PC-3 (cell line): ENCODE data around the gene ARHGDIG. TPM values are rescaled to one million over a fixed set of nuclear protein-coding genes. Genes with fewer than 3 reads are reported as not detected.

Source experiments
- ATAC-seq: fragments of 200-7000 bp; cut with Tn5 transposase; 2 replicates; pipeline ENCODE4 v1.9.1; 2020; ENCODE audit warnings: mild to moderate bottlenecking, moderate library complexity
- BruUV-seq: library from RNA; stranded (reverse); fragments of 400-500 nt; replicated peaks from 2 replicates; lab custom pipeline; 2021; lab: Mats Ljungman, UMichigan
- CTCF ChIA-PET: fragments of 300-600 bp; sonication (Branson Sonifier 250); formaldehyde crosslinking; loops from one replicate; lab custom pipeline; 2022; ENCODE audit warnings: antibody characterized with exemption; lab: Charles Lee
- POLR2A ChIA-PET: fragments of 300-600 bp; sonication (Branson Sonifier 250); formaldehyde crosslinking; loops from one replicate; lab custom pipeline; 2022; ENCODE audit warnings: antibody characterized with exemption; ENCODE audit not compliant: unreplicated experiment; lab: Charles Lee
- DNase-seq: peaks from one replicate; pipeline ENCODE4 v3.0.0-alpha.2; 2015
- H2AFZ ChIP-seq: fragments of 300-600 bp; sonication (generic); 2 replicates; pipeline ENCODE4 v1.6.0; 2016; ENCODE audit warnings: antibody characterized with exemption, low read length
- H3F3A ChIP-seq: fragments of 300-600 bp; sonication (generic); one replicate; pipeline ENCODE4 v1.6.0; 2017; ENCODE audit warnings: antibody characterized with exemption, low read length, control low read depth, mild to moderate bottlenecking; ENCODE audit not compliant: unreplicated experiment
- H3K27ac ChIP-seq: fragments of 300-600 bp; sonication (generic); 2 replicates; pipeline ENCODE4 v1.5.1; 2016; ENCODE audit warnings: mild to moderate bottlenecking, low read length
- H3K27me3 ChIP-seq: fragments of 300-600 bp; sonication (generic); 2 replicates; pipeline ENCODE4 v1.6.1; 2016; ENCODE audit warnings: low read length, mixed read lengths
- H3K36me3 ChIP-seq: fragments of 300-600 bp; sonication (generic); 2 replicates; pipeline ENCODE4 v1.6.1; 2016; ENCODE audit warnings: low read depth, mixed run types, low read length, mixed read lengths
- H3K4me1 ChIP-seq: fragments of 300-600 bp; sonication (generic); 2 replicates; pipeline ENCODE4 v1.5.1; 2016; ENCODE audit warnings: low read length; ENCODE audit not compliant: insufficient read depth
- H3K4me2 ChIP-seq: fragments of 300-600 bp; sonication (generic); 2 replicates; pipeline ENCODE4 v1.6.0; 2016; ENCODE audit warnings: low read length
- H3K4me3 ChIP-seq: fragments of 300-600 bp; sonication (generic); 2 replicates; pipeline ENCODE4 v1.5.1; 2016; ENCODE audit warnings: mild to moderate bottlenecking, low read length, mixed read lengths
- H3K79me2 ChIP-seq: fragments of 300-600 bp; sonication (generic); 2 replicates; pipeline ENCODE4 v1.6.1; 2017; ENCODE audit warnings: low read length, mixed read lengths
- H3K9ac ChIP-seq: fragments of 300-600 bp; sonication (generic); 2 replicates; pipeline ENCODE4 v1.6.0; 2016; ENCODE audit warnings: mild to moderate bottlenecking, low read length
- H3K9me2 ChIP-seq: fragments of 300-600 bp; sonication (generic); replicated peaks from 2 replicates; pipeline ENCODE4 v1.6.1; 2016; ENCODE audit warnings: mixed run types, low read length, mixed read lengths
- H3K9me3 ChIP-seq: fragments of 300-600 bp; sonication (generic); 2 replicates; pipeline ENCODE4 v1.6.1; 2016; ENCODE audit warnings: low read length, mixed read lengths
- H4K20me1 ChIP-seq: fragments of 300-600 bp; sonication (generic); 2 replicates; pipeline ENCODE4 v1.6.1; 2016; ENCODE audit warnings: low read length, mixed read lengths
- EZH2 ChIP-seq: fragments of 300-600 bp; sonication (generic); IDR thresholded peaks from one replicate; pipeline ENCODE4 v1.6.1; 2017; ENCODE audit warnings: antibody characterized with exemption, mild to moderate bottlenecking, low read length; ENCODE audit not compliant: unreplicated experiment
- EZH2phosphoT487 ChIP-seq: fragments of 300-600 bp; sonication (generic); IDR thresholded peaks from 2 replicates; pipeline ENCODE4 v1.6.1; 2018; ENCODE audit warnings: mild to moderate bottlenecking, antibody characterized with exemption, low read length, borderline replicate concordance
- intact Hi-C: fragments of 100-400 bp; cut with micrococcal nuclease; formaldehyde crosslinking; loops from 2 replicates; pipeline ENCODE4 v1.9.0; 2023
- total RNA-seq: library from RNA; depleted of rRNA; stranded (reverse); fragments of >200 nt; gene quantifications from 2 replicates; pipeline ENCODE4 v1.2.3, GENCODE V29; 2014
- TF ChIP-seq, protein P1 (sequence below): fragments of 300-600 bp; sonication (generic); conservative IDR thresholded peaks from 2 replicates; pipeline ENCODE4 v1.5.1; 2017; ENCODE audit warnings: antibody characterized with exemption, low read depth, mild to moderate bottlenecking, low read length

ARHGDIG gene
- total RNA-seq, 1 experiment from 2014 or later, result not detected

- no peaks in the 10 kb centered on the region for H3F3A ChIP-seq
- intact Hi-C loops, result no loop called here
- H3K9me3 ChIP-seq, result no peaks in the 10 kb centered on the region
- H3K9me2 ChIP-seq, result no peaks in the 10 kb centered on the region
- ATAC-seq (no peak), DNase-seq (no peak)
- ChIA-PET POLR2A (no interaction called here), CTCF (no interaction called here)
- no peaks in the 10 kb centered on the region for H4K20me1 ChIP-seq
- H3K4me2 ChIP-seq, result no peak overlapping the region
- no peak overlapping the region for H3K9ac ChIP-seq
- H3K4me1 ChIP-seq, result peaks cover 9% of the 10 kb centered on the region; the same call in 1 of the 2 replicates
- H3K27me3 ChIP-seq, result no peaks in the 10 kb centered on the region
- H3K36me3 ChIP-seq, result no peaks in the 10 kb centered on the region
- no peak overlapping the region for H3K4me3 ChIP-seq
- H2AFZ ChIP-seq, result no peak overlapping the region
- no TSS peak for BruUV-seq
- no peaks in the 10 kb centered on the region for H3K79me2 ChIP-seq
- TF ChIP-seq EZH2phosphoT487, result no peak
- TF ChIP-seq, protein P1, sequence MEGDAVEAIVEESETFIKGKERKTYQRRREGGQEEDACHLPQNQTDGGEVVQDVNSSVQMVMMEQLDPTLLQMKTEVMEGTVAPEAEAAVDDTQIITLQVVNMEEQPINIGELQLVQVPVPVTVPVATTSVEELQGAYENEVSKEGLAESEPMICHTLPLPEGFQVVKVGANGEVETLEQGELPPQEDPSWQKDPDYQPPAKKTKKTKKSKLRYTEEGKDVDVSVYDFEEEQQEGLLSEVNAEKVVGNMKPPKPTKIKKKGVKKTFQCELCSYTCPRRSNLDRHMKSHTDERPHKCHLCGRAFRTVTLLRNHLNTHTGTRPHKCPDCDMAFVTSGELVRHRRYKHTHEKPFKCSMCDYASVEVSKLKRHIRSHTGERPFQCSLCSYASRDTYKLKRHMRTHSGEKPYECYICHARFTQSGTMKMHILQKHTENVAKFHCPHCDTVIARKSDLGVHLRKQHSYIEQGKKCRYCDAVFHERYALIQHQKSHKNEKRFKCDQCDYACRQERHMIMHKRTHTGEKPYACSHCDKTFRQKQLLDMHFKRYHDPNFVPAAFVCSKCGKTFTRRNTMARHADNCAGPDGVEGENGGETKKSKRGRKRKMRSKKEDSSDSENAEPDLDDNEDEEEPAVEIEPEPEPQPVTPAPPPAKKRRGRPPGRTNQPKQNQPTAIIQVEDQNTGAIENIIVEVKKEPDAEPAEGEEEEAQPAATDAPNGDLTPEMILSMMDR, result no peak
- TF ChIP-seq EZH2, result no peak
- H3K27ac ChIP-seq, result no peak overlapping the region
Measured at GRCh38 chr16:247027-247426, 33.4 kb upstream of the ARHGDIG start.

- TF ChIP-seq EZH2phosphoT487 (no peak), EZH2 (no peak)
- TF ChIP-seq, protein P1, result no peak
- no peak overlapping the region for H3K4me3 ChIP-seq
- H4K20me1 ChIP-seq, result no peaks in the 10 kb centered on the region
- no peak overlapping the region for H2AFZ ChIP-seq
- ChIA-PET CTCF (no interaction called here), POLR2A (no interaction called here)
- no peak for DNase-seq
- intact Hi-C loops, result no loop called here
- H3K9me3 ChIP-seq, result no peaks in the 10 kb centered on the region
- H3K36me3 ChIP-seq, result no peaks in the 10 kb centered on the region
- no peak for ATAC-seq
- no peaks in the 10 kb centered on the region for H3F3A ChIP-seq
- H3K4me2 ChIP-seq, result no peak overlapping the region
- no peaks in the 10 kb centered on the region for H3K79me2 ChIP-seq
- peaks cover 9% of the 10 kb centered on the region; the same call in 1 of the 2 replicates for H3K4me1 ChIP-seq
- H3K9ac ChIP-seq, result no peak overlapping the region
- no peaks in the 10 kb centered on the region for H3K9me2 ChIP-seq
- H3K27me3 ChIP-seq, result no peaks in the 10 kb centered on the region
- BruUV-seq, result no TSS peak
- no peak overlapping the region for H3K27ac ChIP-seq
Measured at GRCh38 chr16:249431-249830, 31.0 kb upstream of the ARHGDIG start.

DNA sequence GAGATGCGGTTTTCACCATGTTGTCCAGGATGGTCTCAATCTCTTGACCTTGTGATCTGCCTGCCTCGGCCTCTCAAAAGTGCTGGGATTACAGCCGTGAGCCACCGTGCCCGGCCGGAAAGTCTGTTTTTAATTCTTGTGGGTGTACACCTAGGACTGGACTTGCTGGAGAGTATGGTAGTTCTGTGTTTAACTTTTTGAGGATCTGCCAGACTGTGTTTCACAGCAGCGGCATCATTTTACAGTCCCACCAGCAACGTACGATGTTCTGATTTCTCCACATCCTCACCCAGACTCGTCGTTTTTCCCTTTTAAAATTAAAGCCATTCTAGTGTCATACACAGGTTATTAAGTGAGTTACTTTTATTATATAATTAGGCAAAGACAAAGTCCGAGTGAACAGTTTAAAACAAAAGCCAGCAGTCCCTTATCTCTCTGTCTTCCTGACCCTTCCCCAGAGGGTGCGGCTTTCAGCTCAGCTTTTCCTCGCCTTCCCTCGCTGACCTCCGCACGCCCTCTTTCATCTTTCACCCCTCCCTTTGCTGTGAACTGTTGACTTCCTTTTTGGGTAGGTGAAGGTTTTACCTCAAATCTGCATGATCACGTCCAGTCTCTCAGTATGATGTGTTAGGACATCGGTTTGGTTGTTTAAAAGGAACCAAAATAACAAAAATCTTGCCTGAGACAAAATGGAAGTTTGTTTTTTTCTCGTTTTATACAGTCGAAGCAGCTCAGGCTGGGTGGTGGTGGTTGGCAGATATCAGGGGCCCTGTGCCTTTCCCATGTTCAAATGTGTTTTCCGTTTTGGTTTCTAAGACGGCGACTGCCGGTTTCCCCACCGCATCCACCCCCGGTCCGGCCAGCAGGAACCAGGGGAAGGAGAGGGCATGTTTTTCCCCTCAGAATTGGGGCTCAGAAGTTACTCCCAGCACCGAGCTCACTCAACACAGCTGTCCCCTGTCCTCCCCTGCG is 27.7 kb upstream of the ARHGDIG start:
- DNase-seq (no peak), ATAC-seq (no peak)
- Histone ChIP-seq H3K27ac (no peak overlapping the region), H3K4me1 (peaks cover 9% of the 10 kb centered on the region; the same call in 1 of the 2 replicates), H3K4me2 (no peak overlapping the region), H3K9me2 (no peaks in the 10 kb centered on the region), H3K9ac (no peak overlapping the region), H3K79me2 (no peaks in the 10 kb centered on the region), H2AFZ (no peak overlapping the region), H3K9me3 (no peaks in the 10 kb centered on the region), H3K36me3 (no peaks in the 10 kb centered on the region), H3F3A (no peaks in the 10 kb centered on the region), H3K4me3 (no peak overlapping the region), H4K20me1 (no peaks in the 10 kb centered on the region), H3K27me3 (no peaks in the 10 kb centered on the region)
- intact Hi-C loops, result no loop called here
- CTCF ChIA-PET, result no interaction called here
- POLR2A ChIA-PET, result no interaction called here
- BruUV-seq, result no TSS peak
- no peak for TF ChIP-seq EZH2phosphoT487
- no peak for TF ChIP-seq EZH2
- TF ChIP-seq, protein P1, result no peak
